OCI-LY7 (cell line): ENCODE measurements around the gene HS6ST3. TPM values are rescaled to one million over a fixed set of nuclear protein-coding genes. Genes with fewer than 3 reads are reported as not detected.

Experiments used
- BruUV-seq: library from RNA; stranded (reverse); fragments of 400-500 nt; replicated peaks from 2 replicates; lab custom pipeline; 2021; lab: Mats Ljungman, UMichigan
- CTCF ChIA-PET: fragments of 300-600 bp; sonication (Branson Sonifier 250); formaldehyde crosslinking; loops from one replicate; lab custom pipeline; 2022; ENCODE audit warnings: antibody characterized with exemption; ENCODE audit not compliant: unreplicated experiment; lab: Charles Lee
- POLR2A ChIA-PET: fragments of 300-600 bp; sonication (Branson Sonifier 250); formaldehyde crosslinking; loops from one replicate; lab custom pipeline; 2022; ENCODE audit warnings: antibody characterized with exemption; lab: Charles Lee
- DNase-seq: peaks from one replicate; pipeline ENCODE4 v3.0.0-alpha.2; 2015; ENCODE audit warnings: low spot score
- H2AFZ ChIP-seq: fragments of 200-600 bp; sonication (generic), shearing (Covaris generic); 2 replicates; pipeline ENCODE4 v1.6.1; 2014; ENCODE audit warnings: mild to moderate bottlenecking, antibody characterized with exemption, low read length, moderate library complexity
- H3K27ac ChIP-seq: fragments of 200-600 bp; sonication (generic); 2 replicates; pipeline ENCODE4 v1.5.1; 2014; ENCODE audit warnings: mixed run types, low read depth, mild to moderate bottlenecking, moderate library complexity, low read length, inconsistent platforms; ENCODE audit not compliant: poor library complexity, severe bottlenecking
- H3K36me3 ChIP-seq: fragments of 200-600 bp; sonication (generic); 2 replicates; pipeline ENCODE4 v1.6.1; 2014; ENCODE audit warnings: mild to moderate bottlenecking, antibody characterized with exemption, low read length, moderate library complexity, mixed read lengths; ENCODE audit not compliant: insufficient read depth
- H3K4me1 ChIP-seq: fragments of 200-600 bp; sonication (generic); 2 replicates; pipeline ENCODE4 v1.5.1; 2014; ENCODE audit warnings: mild to moderate bottlenecking, low read length; ENCODE audit not compliant: insufficient read depth, poor library complexity, severe bottlenecking
- H3K4me2 ChIP-seq: fragments of 200-600 bp; sonication (generic); 2 replicates; pipeline ENCODE4 v1.6.1; 2014; ENCODE audit warnings: mild to moderate bottlenecking, low read length
- H3K4me3 ChIP-seq: fragments of 200-600 bp; sonication (generic); 2 replicates; pipeline ENCODE4 v1.5.1; 2014; ENCODE audit warnings: mild to moderate bottlenecking, low read depth, low read length; ENCODE audit not compliant: poor library complexity, severe bottlenecking
- H3K79me2 ChIP-seq: fragments of 200-600 bp; sonication (generic); 2 replicates; pipeline ENCODE4 v1.6.1; 2016; ENCODE audit warnings: low read depth, mild to moderate bottlenecking, low read length, moderate library complexity, mixed read lengths; ENCODE audit not compliant: insufficient read depth
- H3K9me2 ChIP-seq: fragments of 200-600 bp; sonication (generic); 2 replicates; pipeline ENCODE4 v1.6.1; 2016; ENCODE audit warnings: mild to moderate bottlenecking, low read length, mixed read lengths; ENCODE audit not compliant: insufficient read depth
- H3K9me3 ChIP-seq: fragments of 200-600 bp; sonication (generic); 2 replicates; pipeline ENCODE4 v1.6.1; 2014; ENCODE audit warnings: mild to moderate bottlenecking, mixed run types, low read length, mixed read lengths
- H4K20me1 ChIP-seq: fragments of 200-600 bp; sonication (generic); 2 replicates; pipeline ENCODE4 v1.6.1; 2014; ENCODE audit warnings: mild to moderate bottlenecking, antibody characterized with exemption, low read length, moderate library complexity, mixed read lengths; ENCODE audit not compliant: insufficient read depth
- CTCF ChIP-seq: fragments of 200-600 bp; sonication (generic); conservative IDR thresholded peaks from 2 replicates; pipeline ENCODE4 v1.5.1; 2014; ENCODE audit warnings: mild to moderate bottlenecking, antibody characterized with exemption, low read length, moderate library complexity, mixed read lengths
- EZH2phosphoT487 ChIP-seq: fragments of 200-600 bp; sonication (generic); IDR thresholded peaks from 2 replicates; pipeline ENCODE4 v1.6.1; 2018; ENCODE audit warnings: low read depth, borderline replicate concordance, mild to moderate bottlenecking, mixed run types, antibody characterized with exemption, low read length, moderate library complexity, mixed read lengths
- intact Hi-C: fragments of 100-400 bp; cut with micrococcal nuclease; formaldehyde crosslinking; loops from one replicate; pipeline ENCODE4 v1.10.0; 2022; ENCODE audit not compliant: unreplicated experiment
- total RNA-seq, 2 experiments: library from RNA; depleted of rRNA in 1 of 2; stranded (reverse); fragments of >200 nt in 1 of 2; shearing (Covaris generic) in 1 of 2; gene quantifications; 2 replicates each; pipeline ENCODE4 v1.2.3, GENCODE V29; 2014 to 2022

HS6ST3 gene
- total RNA-seq, 2 experiments from 2014 or later: not detected

- no peak for DNase-seq
- Histone ChIP-seq H3K4me2 (no peak overlapping the region), H3K27ac (no peak overlapping the region), H3K4me1 (no peaks in the 10 kb centered on the region), H3K9me3 (no peaks in the 10 kb centered on the region), H3K9me2 (no peaks in the 10 kb centered on the region), H3K36me3 (no peaks in the 10 kb centered on the region), H4K20me1 (no peaks in the 10 kb centered on the region), H3K4me3 (no peak overlapping the region), H2AFZ (no peak overlapping the region), H3K79me2 (no peaks in the 10 kb centered on the region)
- intact Hi-C loops: no loop called here
- BruUV-seq: no TSS peak
- CTCF ChIA-PET: no interaction called here
- POLR2A ChIA-PET: no interaction called here
- TF ChIP-seq CTCF (no peak), EZH2phosphoT487 (no peak)
These were observed 148.3 kb downstream of the HS6ST3 start for GRCh38 chr13:96238241-96238640.

GRCh38 chr13:96238861-96239260 is 149.0 kb downstream of the HS6ST3 start:
- no peaks in the 10 kb centered on the region for H4K20me1 ChIP-seq
- H3K4me1 ChIP-seq: no peaks in the 10 kb centered on the region
- H2AFZ ChIP-seq: no peak overlapping the region
- no peaks in the 10 kb centered on the region for H3K9me3 ChIP-seq
- CTCF ChIA-PET: no interaction called here
- BruUV-seq: no TSS peak
- no peak overlapping the region for H3K4me3 ChIP-seq
- no peaks in the 10 kb centered on the region for H3K79me2 ChIP-seq
- H3K36me3 ChIP-seq: no peaks in the 10 kb centered on the region
- DNase-seq: no peak
- H3K4me2 ChIP-seq: no peak overlapping the region
- TF ChIP-seq EZH2phosphoT487 (no peak), CTCF (no peak)
- H3K27ac ChIP-seq: no peak overlapping the region
- POLR2A ChIA-PET: no interaction called here
- intact Hi-C loops: no loop called here
- no peaks in the 10 kb centered on the region for H3K9me2 ChIP-seq

GRCh38 chr13:96243376-96243775 is 153.5 kb downstream of the HS6ST3 start:
- no peak overlapping the region for H2AFZ ChIP-seq
- no peak overlapping the region for H3K27ac ChIP-seq
- no TSS peak for BruUV-seq
- no peaks in the 10 kb centered on the region for H3K4me1 ChIP-seq
- no peaks in the 10 kb centered on the region for H4K20me1 ChIP-seq
- POLR2A ChIA-PET: no interaction called here
- CTCF ChIA-PET: no interaction called here
- no peak for DNase-seq
- H3K4me3 ChIP-seq: no peak overlapping the region
- H3K9me3 ChIP-seq: no peaks in the 10 kb centered on the region
- intact Hi-C loops: no loop called here
- H3K79me2 ChIP-seq: no peaks in the 10 kb centered on the region
- no peaks in the 10 kb centered on the region for H3K36me3 ChIP-seq
- no peak for TF ChIP-seq EZH2phosphoT487
- no peak for TF ChIP-seq CTCF
- no peaks in the 10 kb centered on the region for H3K9me2 ChIP-seq
- no peak overlapping the region for H3K4me2 ChIP-seq
